ENCODE measurements around the gene BIVM.

DNA sequence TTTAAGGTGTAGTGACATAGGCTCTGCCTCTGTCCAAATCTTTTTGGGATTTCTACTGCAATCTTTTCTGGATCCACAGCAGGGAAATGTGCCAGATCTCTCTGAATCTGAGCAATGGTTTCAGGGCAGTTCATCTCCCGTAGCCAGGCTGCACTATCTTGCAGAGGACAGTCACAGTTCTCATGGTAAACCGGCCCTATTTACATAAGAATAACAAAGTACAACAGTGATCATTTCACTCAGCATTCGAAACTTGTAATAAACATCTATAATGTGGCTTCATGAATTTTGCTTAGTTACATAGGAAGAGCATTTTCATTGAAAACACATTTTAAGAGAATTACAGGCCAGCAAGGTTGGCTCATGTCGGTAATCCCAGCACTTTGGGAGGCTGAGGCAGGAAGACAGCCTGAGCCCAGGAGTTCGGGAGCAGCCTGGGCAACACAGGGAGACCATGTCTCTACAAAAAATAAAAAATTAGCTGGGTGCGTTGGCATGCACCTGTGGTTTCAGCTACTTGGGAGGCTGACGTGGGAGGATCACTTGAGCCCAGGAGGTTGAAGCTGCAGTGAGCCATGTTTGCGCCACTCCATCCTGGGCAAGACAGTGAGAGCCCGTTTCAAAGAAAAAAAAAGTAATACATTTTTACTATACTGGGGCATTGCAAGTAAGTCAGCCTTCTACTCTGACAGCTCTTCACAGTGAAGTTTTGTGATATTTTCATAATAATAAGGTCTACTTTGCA lies 5.1 kb upstream of the BIVM start:
- TF ChIP-seq EZH2 (IDR thresholded peaks at IDR 0.05) (no peak), POLR2AphosphoS5 (IDR thresholded peaks at IDR 0.05; ENCODE audit: borderline replicate concordance, low read depth, low read length) (no peak), FOXP2 (optimal IDR thresholded peaks at IDR 0.05; ENCODE audit: control extremely low read depth, extremely low read length, insufficient read depth) (no peak)

Data from SK-N-MC (cell line).